Gastrocnemius medialis (tissue), 4 donors: ENCODE results near the gene MGST2. TPM values are rescaled to one million over a fixed set of nuclear protein-coding genes. Genes with fewer than 3 reads are reported as not detected.

Source experiments
- ATAC-seq, 2 donors: fragments of 150-250 bp; one replicate each; pipeline ENCODE4 v1.9.1; 2016
- DNase-seq, 2 donors: peaks; one replicate each; pipeline ENCODE4 v3.0.0-alpha.2; 2019
- H3K27ac ChIP-seq, 4 donors: fragments of 200-600 bp; sonication (generic); 1 replicate in 1 of 4; 2 replicates in 3 of 4; pipeline ENCODE4 v1.5.1; 2016 to 2018; ENCODE audit warnings: mild to moderate bottlenecking in 2 of 4, moderate library complexity in 1 of 4
- H3K27me3 ChIP-seq, 3 donors: fragments of 200-600 bp; sonication (generic) in 2 of 3; 1 replicate in 1 of 3; 2 replicates in 2 of 3; pipeline versions ENCODE4 v1.5.1 to v1.6.0; 2016 to 2019; ENCODE audit warnings: mild to moderate bottlenecking in 1 of 3, moderate library complexity in 1 of 3
- H3K36me3 ChIP-seq, 2 donors: fragments of 200-600 bp; sonication (generic) in 1 of 2; one replicate each; pipeline ENCODE4 v1.5.1; 2017 to 2018
- H3K4me1 ChIP-seq, 2 donors: fragments of 200-600 bp; sonication (generic) in 1 of 2; one replicate each; pipeline ENCODE4 v1.5.1; 2016 to 2017; ENCODE audit warnings: mild to moderate bottlenecking in 2 of 2
- H3K4me3 ChIP-seq, 4 donors: fragments of 200-600 bp; sonication (generic) in 3 of 4; 1 replicate in 1 of 4; 2 replicates in 3 of 4; pipeline ENCODE4 v1.5.1; 2016 to 2019; ENCODE audit warnings: mild to moderate bottlenecking in 2 of 4
- H3K9me3 ChIP-seq, 3 donors: fragments of 200-600 bp; sonication (generic) in 2 of 3; 1 replicate in 1 of 3; 2 replicates in 2 of 3; pipeline ENCODE4 v1.5.1; 2016 to 2019
- POLR2A ChIP-seq, 2 donors: fragments of 450-650 bp; IDR thresholded peaks; one replicate each; pipeline ENCODE4 v1.6.1; 2017; ENCODE audit warnings: antibody characterized with exemption in 2 of 2, mild to moderate bottlenecking in 2 of 2, moderate library complexity in 2 of 2
- in situ Hi-C, 4 donors: fragments of 200-750 bp; cut with MboI; loops; one replicate each; pipeline versions ENCODE4 v1.15.0 to v1.8.0; 2017; ENCODE audit warnings: low sequenced_read_pairs in 4 of 4
- intact Hi-C: fragments of 100-400 bp; cut with DNase I; formaldehyde crosslinking; loops from one replicate; pipeline ENCODE4 v1.15.1; 2023; ENCODE audit warnings: low total_unique reads
- total RNA-seq, 4 donors: library from RNA; depleted of rRNA; stranded (reverse); fragments of >200 nt; gene quantifications; one replicate each; pipeline versions ENCODE4 v1.1.0 to v1.2.3, GENCODE V29; 2016
- TF ChIP-seq, protein P1 (sequence below), 5 experiments: fragments of 450-650 bp in 3 of 5; fragments of 200-600 bp in 2 of 5; sonication (generic) in 2 of 5; IDR thresholded peaks in 4 of 5; conservative IDR thresholded peaks in 1 of 5; 1 replicate in 4 of 5; 2 replicates in 1 of 5; pipeline ENCODE4 v1.5.1; 2016 to 2019; ENCODE audit warnings: antibody characterized with exemption in 5 of 5, mild to moderate bottlenecking in 3 of 5, moderate library complexity in 3 of 5

The MGST2 gene
- total RNA-seq, 4 donors from 2014 or later, result 17.3 to 38.6 (median 30.9) TPM

GRCh38 chr4:139720806-139721205, 55.2 kb downstream of the MGST2 start:
- intact Hi-C loops, result no loop called here

GRCh38 chr4:139721789-139722188, 56.2 kb downstream of the MGST2 start:
- in situ Hi-C loops, result no loop called here
- Histone ChIP-seq H3K27me3 (no peaks in the 10 kb centered on the region), H3K4me3 (no peak overlapping the region), H3K36me3 (no peaks in the 10 kb centered on the region), H3K27ac (no peak overlapping the region), H3K4me1 (no peaks in the 10 kb centered on the region), H3K9me3 (no peaks in the 10 kb centered on the region)
- no peak for ATAC-seq
- intact Hi-C loops, result no loop called here
- DNase-seq, result no peak
- TF ChIP-seq, protein P1, sequence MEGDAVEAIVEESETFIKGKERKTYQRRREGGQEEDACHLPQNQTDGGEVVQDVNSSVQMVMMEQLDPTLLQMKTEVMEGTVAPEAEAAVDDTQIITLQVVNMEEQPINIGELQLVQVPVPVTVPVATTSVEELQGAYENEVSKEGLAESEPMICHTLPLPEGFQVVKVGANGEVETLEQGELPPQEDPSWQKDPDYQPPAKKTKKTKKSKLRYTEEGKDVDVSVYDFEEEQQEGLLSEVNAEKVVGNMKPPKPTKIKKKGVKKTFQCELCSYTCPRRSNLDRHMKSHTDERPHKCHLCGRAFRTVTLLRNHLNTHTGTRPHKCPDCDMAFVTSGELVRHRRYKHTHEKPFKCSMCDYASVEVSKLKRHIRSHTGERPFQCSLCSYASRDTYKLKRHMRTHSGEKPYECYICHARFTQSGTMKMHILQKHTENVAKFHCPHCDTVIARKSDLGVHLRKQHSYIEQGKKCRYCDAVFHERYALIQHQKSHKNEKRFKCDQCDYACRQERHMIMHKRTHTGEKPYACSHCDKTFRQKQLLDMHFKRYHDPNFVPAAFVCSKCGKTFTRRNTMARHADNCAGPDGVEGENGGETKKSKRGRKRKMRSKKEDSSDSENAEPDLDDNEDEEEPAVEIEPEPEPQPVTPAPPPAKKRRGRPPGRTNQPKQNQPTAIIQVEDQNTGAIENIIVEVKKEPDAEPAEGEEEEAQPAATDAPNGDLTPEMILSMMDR (IDR thresholded peaks at IDR 0.05 in 4 of 5, conservative IDR thresholded peaks at IDR 0.05 in 1 of 5), result no peak
- no peak for TF ChIP-seq POLR2A (IDR thresholded peaks at IDR 0.05)

More at GRCh38 chr4:139720806-139721205, 55.2 kb downstream of the MGST2 start:
- Histone ChIP-seq H3K9me3 (no peaks in the 10 kb centered on the region), H3K27ac (no peak overlapping the region), H3K4me3 (no peak overlapping the region), H3K27me3 (no peaks in the 10 kb centered on the region), H3K4me1 (peaks cover 4 to 6% of the 10 kb centered on the region in 2 donors), H3K36me3 (no peaks in the 10 kb centered on the region)
- in situ Hi-C loops, result no loop called here
- DNase-seq (no peak), ATAC-seq (no peak)
- TF ChIP-seq, protein P1 (IDR thresholded peaks at IDR 0.05 in 4 of 5, conservative IDR thresholded peaks at IDR 0.05 in 1 of 5), result no peak
- TF ChIP-seq POLR2A (IDR thresholded peaks at IDR 0.05), result no peak

- Histone ChIP-seq H3K36me3 (no peaks in the 10 kb centered on the region), H3K9me3 (no peaks in the 10 kb centered on the region), H3K4me1 (no peaks in the 10 kb centered on the region), H3K4me3 (no peak overlapping the region), H3K27me3 (no peaks in the 10 kb centered on the region), H3K27ac (no peak overlapping the region)
- ATAC-seq (no peak), DNase-seq (no peak)
- intact Hi-C loops (no loop called here), in situ Hi-C loops (loop anchor here in 2 of 4 donors (25.0 kb wide), 2 partner anchors 437 to 637 kb away; partner anchors contain the start of genes MAML3 (in 1 of the 2) and SCOC (in 1 of the 2))
- TF ChIP-seq, protein P1 (IDR thresholded peaks at IDR 0.05 in 4 of 5, conservative IDR thresholded peaks at IDR 0.05 in 1 of 5), result no peak
- no peak for TF ChIP-seq POLR2A (IDR thresholded peaks at IDR 0.05)
Observed at GRCh38 chr4:139725236-139725635, 59.6 kb downstream of the MGST2 start.

DNA sequence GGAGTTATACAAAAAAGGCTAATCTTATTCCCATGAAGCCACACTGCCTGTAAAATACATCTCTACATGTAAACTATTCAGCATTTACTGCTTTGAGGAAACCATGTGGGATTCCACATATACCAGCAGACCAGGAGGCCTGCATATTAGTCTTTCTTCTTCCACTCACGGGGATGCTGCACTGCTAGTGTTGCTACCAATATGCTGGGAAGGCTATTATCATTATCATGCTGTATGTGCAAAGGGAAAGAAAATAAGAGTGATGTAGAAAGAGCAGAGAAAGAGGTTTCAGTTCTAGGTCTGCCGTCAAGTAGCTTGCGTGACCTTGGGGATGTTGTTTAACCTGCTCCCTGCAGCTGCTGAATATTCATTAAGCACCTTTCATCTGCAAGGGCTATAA, 61.0 kb downstream of the MGST2 start:
- Histone ChIP-seq H3K27ac (no peak overlapping the region), H3K4me1 (no peaks in the 10 kb centered on the region), H3K4me3 (no peak overlapping the region), H3K36me3 (no peaks in the 10 kb centered on the region), H3K27me3 (no peaks in the 10 kb centered on the region), H3K9me3 (no peaks in the 10 kb centered on the region)
- ATAC-seq, result no peak
- intact Hi-C loops, result no loop called here
- TF ChIP-seq, protein P1 (IDR thresholded peaks at IDR 0.05 in 4 of 5, conservative IDR thresholded peaks at IDR 0.05 in 1 of 5), result no peak
- no peak for TF ChIP-seq POLR2A (IDR thresholded peaks at IDR 0.05)
- in situ Hi-C loops, result loop anchor here in 2 of 4 donors (25.0 kb wide), 2 partner anchors 436 to 636 kb away; partner anchors contain the start of genes MAML3 (in 1 of the 2) and SCOC (in 1 of the 2)
- no peak for DNase-seq

DNA sequence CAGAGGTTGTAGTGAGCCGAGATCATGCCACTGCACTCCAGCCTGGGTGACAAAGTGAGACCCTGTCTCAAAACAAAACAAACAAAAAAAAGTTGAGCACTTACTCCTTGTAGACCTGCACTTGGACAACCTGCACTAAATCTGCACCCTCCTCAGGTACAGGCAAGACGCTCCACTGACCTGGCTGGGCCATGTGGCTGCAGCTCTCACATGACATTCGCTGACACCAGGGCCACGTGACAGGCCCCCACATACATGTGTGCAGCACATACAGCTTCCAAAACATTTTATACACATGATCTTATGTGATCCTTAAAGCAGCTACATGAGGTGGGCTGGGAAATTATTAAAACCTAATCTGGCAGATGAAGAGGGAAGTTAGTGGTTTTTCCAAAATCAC, 62.5 kb downstream of the MGST2 start:
- no peaks in the 10 kb centered on the region for H3K4me1 ChIP-seq
- no peaks in the 10 kb centered on the region for H3K9me3 ChIP-seq
- no peak for TF ChIP-seq POLR2A (IDR thresholded peaks at IDR 0.05)
- TF ChIP-seq, protein P1 (IDR thresholded peaks at IDR 0.05 in 4 of 5, conservative IDR thresholded peaks at IDR 0.05 in 1 of 5), result no peak
- H3K27me3 ChIP-seq, result no peaks in the 10 kb centered on the region
- no peak overlapping the region for H3K27ac ChIP-seq
- no peak overlapping the region for H3K4me3 ChIP-seq
- intact Hi-C loops, result no loop called here
- in situ Hi-C loops, result loop anchor here in 2 of 4 donors (25.0 kb wide), 2 partner anchors 434 to 634 kb away; partner anchors contain the start of genes MAML3 (in 1 of the 2) and SCOC (in 1 of the 2)
- no peak for DNase-seq
- H3K36me3 ChIP-seq, result no peaks in the 10 kb centered on the region
- ATAC-seq, result no peak
